GM12878 (cell line): ENCODE results near the gene RPL22. TPM values are rescaled to one million over a fixed set of nuclear protein-coding genes. Genes with fewer than 3 reads are reported as not detected.

Experiments used
- ATAC-seq: fragments of 200-7000 bp; cut with Tn5 transposase; 3 replicates; pipeline ENCODE4 v1.9.1; 2020; ENCODE audit warnings: mild to moderate bottlenecking, moderate library complexity
- BruUV-seq: library from RNA; stranded (reverse); fragments of 400-500 nt; replicated peaks from 2 replicates; lab custom pipeline; 2021; lab: Mats Ljungman, UMichigan
- CTCF ChIA-PET: fragments of 300-600 bp; sonication (Branson Sonifier 250); formaldehyde crosslinking; extraction: SDS; loops from one replicate; lab custom pipeline; 2021; ENCODE audit warnings: inconsistent platforms; lab: Yijun Ruan, JAX
- POLR2A ChIA-PET: fragments of 350-600 bp; formaldehyde crosslinking; extraction: SDS; loops from one replicate; lab custom pipeline; 2021; ENCODE audit warnings: inconsistent platforms; lab: Charles Lee
- RAD21 ChIA-PET: fragments of 300-600 bp; sonication (Branson Sonifier 250); formaldehyde crosslinking; loops from one replicate; lab custom pipeline; 2023; ENCODE audit warnings: antibody characterized with exemption; ENCODE audit not compliant: unreplicated experiment; lab: Charles Lee
- SMC1A ChIA-PET: fragments of 300-600 bp; sonication (Branson Sonifier 250); formaldehyde crosslinking; loops from one replicate; lab custom pipeline; 2023; ENCODE audit not compliant: unreplicated experiment, uncharacterized antibody; lab: Charles Lee
- DNase-seq: peaks from one replicate; pipeline ENCODE4 v3.0.0-alpha.2; 2011; ENCODE audit warnings: low read depth, low spot score
- FAIRE-seq: peaks from 3 replicates; lab custom pipeline; 2011; peaks lifted over from hg19 to GRCh38; lab: Jason Lieb, UNC
- H2AFZ ChIP-seq: 2 replicates; pipeline ENCODE4 v1.6.0; 2011; ENCODE audit warnings: low read depth, low read length, control low read depth; ENCODE audit not compliant: control insufficient read depth
- H3K27ac ChIP-seq: 2 replicates; pipeline ENCODE4 v1.5.1; 2011; ENCODE audit warnings: control low read depth; ENCODE audit not compliant: control insufficient read depth, insufficient read depth
- H3K27me3 ChIP-seq, 2 experiments: replicated peaks in 1 of 2; 2 replicates each; pipeline versions ENCODE4 v1.6.0 to v1.6.1; 2011; ENCODE audit warnings: low read length in 1 of 2; ENCODE audit not compliant: control insufficient read depth in 2 of 2, insufficient read depth in 2 of 2
- H3K36me3 ChIP-seq, 2 experiments: 2 replicates each; pipeline ENCODE4 v1.5.1; 2011; ENCODE audit warnings: low read length in 1 of 2; ENCODE audit not compliant: control insufficient read depth in 2 of 2, insufficient read depth in 2 of 2
- H3K4me1 ChIP-seq: 2 replicates; pipeline ENCODE4 v1.6.1; 2011; ENCODE audit warnings: mild to moderate bottlenecking, low read length, moderate library complexity, mixed read lengths; ENCODE audit not compliant: control insufficient read depth, insufficient read depth
- H3K4me2 ChIP-seq: 2 replicates; pipeline ENCODE4 v1.6.0; 2011; ENCODE audit warnings: control low read depth; ENCODE audit not compliant: control insufficient read depth, insufficient read depth
- H3K4me3 ChIP-seq: fragments of 200-600 bp; sonication (generic); 2 replicates; pipeline ENCODE4 v1.5.1; 2016
- H3K79me2 ChIP-seq: 2 replicates; pipeline ENCODE4 v1.6.0; 2011; ENCODE audit warnings: low read length; ENCODE audit not compliant: control insufficient read depth, insufficient read depth
- H3K9ac ChIP-seq: 2 replicates; pipeline ENCODE4 v1.8.0; 2011; ENCODE audit warnings: low read length, control low read depth, mixed read lengths; ENCODE audit not compliant: control insufficient read depth, insufficient read depth
- H3K9me3 ChIP-seq: replicated peaks from 3 replicates; pipeline ENCODE4 v1.5.1; 2011; ENCODE audit warnings: mild to moderate bottlenecking, low read length; ENCODE audit not compliant: control insufficient read depth, insufficient read depth
- H4K20me1 ChIP-seq: 2 replicates; pipeline ENCODE4 v1.6.0; 2011; ENCODE audit not compliant: control insufficient read depth, insufficient read depth
- BCL11A ChIP-seq: IDR thresholded peaks from 2 replicates; pipeline ENCODE4 v1.6.1; 2011; ENCODE audit warnings: low read depth, low read length
- CBX3 ChIP-seq: fragments of 200-600 bp; sonication (generic); IDR thresholded peaks from 2 replicates; pipeline ENCODE4 v1.6.1; 2016; ENCODE audit warnings: low read depth, borderline replicate concordance
- ESRRA ChIP-seq: IDR thresholded peaks from 2 replicates; pipeline ENCODE4 v1.6.1; 2012; ENCODE audit warnings: mild to moderate bottlenecking, low read length, improper control_type of control experiment
- GATAD2B ChIP-seq: fragments of 450-650 bp; conservative IDR thresholded peaks from 2 replicates; pipeline ENCODE4 v1.6.1; 2017; ENCODE audit warnings: low read depth, mild to moderate bottlenecking, moderate library complexity
- KAT2A ChIP-seq: conservative IDR thresholded peaks from 2 replicates; pipeline ENCODE4 v1.6.1; 2011; ENCODE audit warnings: low read depth, low read length; ENCODE audit not compliant: control insufficient read depth
- MYC ChIP-seq: IDR thresholded peaks from 2 replicates; pipeline ENCODE4 v1.6.1; 2011; ENCODE audit warnings: mild to moderate bottlenecking, low read length, moderate library complexity, inconsistent platforms; ENCODE audit not compliant: insufficient read depth, insufficient replicate concordance, insufficient read length, severe bottlenecking
- NFYB ChIP-seq: IDR thresholded peaks from 2 replicates; pipeline ENCODE4 v1.6.1; 2011; ENCODE audit warnings: low read depth, mild to moderate bottlenecking, low read length, improper control_type of control experiment, moderate library complexity; ENCODE audit not compliant: insufficient read depth
- POLR2A ChIP-seq: IDR thresholded peaks from 2 replicates; pipeline ENCODE4 v1.6.1; 2011; ENCODE audit warnings: low read depth, mild to moderate bottlenecking, low read length
- POLR2AphosphoS5 ChIP-seq: IDR thresholded peaks from 2 replicates; pipeline ENCODE4 v1.6.1; 2011; ENCODE audit warnings: mild to moderate bottlenecking, low read length, inconsistent platforms
- REST ChIP-seq: IDR thresholded peaks from 2 replicates; pipeline ENCODE4 v1.6.1; 2012; ENCODE audit warnings: mild to moderate bottlenecking, low read depth, low read length
- SIN3A ChIP-seq: IDR thresholded peaks from 2 replicates; pipeline ENCODE4 v1.6.1; 2012; ENCODE audit warnings: low read depth, low read length, improper control_type of control experiment
- SP1 ChIP-seq: IDR thresholded peaks from one replicate; pipeline ENCODE4 v1.6.1; 2011; ENCODE audit warnings: low read depth, low read length
- USF2 ChIP-seq: IDR thresholded peaks from 2 replicates; pipeline ENCODE4 v1.6.1; 2011; ENCODE audit warnings: low read depth, low read length, improper control_type of control experiment, borderline replicate concordance
- WRNIP1 ChIP-seq: IDR thresholded peaks from 2 replicates; pipeline ENCODE4 v1.6.1; 2011; ENCODE audit warnings: low read depth, low read length, improper control_type of control experiment, borderline replicate concordance
- YY1 ChIP-seq: IDR thresholded peaks from 2 replicates; pipeline ENCODE4 v1.6.1; 2011; ENCODE audit warnings: low read depth, mild to moderate bottlenecking, low read length
- WGBS: methylation state at CpG from one replicate; pipeline ENCODE4 v1.1.6; 2016; ENCODE audit warnings: low lambda C conversion rate; ENCODE audit not compliant: insufficient replicate concordance, insufficient coverage; ENCODE audit errors: missing lambda C conversion rate; 5-methylcytosine and 5-hydroxymethylcytosine counted together
- in situ Hi-C: fragments of 300-500 bp; cut with MboI; formaldehyde crosslinking; loops from 9 replicates; pipeline ENCODE4 v1.14.3; 2018; ENCODE audit warnings: mixed read lengths
- intact Hi-C: fragments of 100-400 bp; cut with micrococcal nuclease; formaldehyde crosslinking; loops from one replicate; pipeline ENCODE4 v1.14.2; 2022; ENCODE audit not compliant: unreplicated experiment
- polyA plus RNA-seq, 11 experiments: library from polyadenylated mRNA; depleted of rRNA in 4 of 11; unstranded in 6 of 11; stranded (reverse) in 5 of 11; fragments of >200 nt; fragmentation: Nextera tagmentation in 4 of 11; fragmentation: Illumina TruSeq in 1 of 11; extraction: Ambion mirVana in 4 of 11; extraction: Trizol in 1 of 11; gene quantifications; 1 replicate in 1 of 11; 2 replicates in 10 of 11; pipeline versions ENCODE4 v1.2.1 to v1.2.3, GENCODE V29; 2011 to 2016; ENCODE audit warnings: inconsistent platforms in 2 of 11, missing spikeins in 2 of 11, low read depth in 1 of 11
- total RNA-seq, 4 experiments: library from RNA; depleted of rRNA in 3 of 4; stranded (reverse); fragments of >200 nt in 3 of 4; fragmentation: Illumina TruSeq in 1 of 4; extraction: Trizol in 1 of 4; gene quantifications; 2 replicates each; pipeline versions ENCODE4 v1.2.1 to v1.2.3, GENCODE V29; 2013 to 2021

The RPL22 gene
- total and polyA plus RNA-seq, 10 of the 15 experiments (the other 5 are each of a cell fraction or from before 2014, with no cell fraction given): 191 to 560 (median 430) TPM

- Histone ChIP-seq H3K9me3 (no peaks in the 10 kb centered on the region), H4K20me1 (peaks cover 22% of the 10 kb centered on the region), H3K4me3 (no peak overlapping the region), H3K27me3 (no peaks in the 10 kb centered on the region; a peak in 1 of 4 replicates), H3K79me2 (peaks cover 2% of the 10 kb centered on the region), H3K27ac (no peak overlapping the region), H3K4me2 (no peak overlapping the region), H3K9ac (no peak overlapping the region), H3K36me3 (peaks cover 10 to 26% of the 10 kb centered on the region in 2 experiments), H2AFZ (no peak overlapping the region), H3K4me1 (no peaks in the 10 kb centered on the region)
- SMC1A ChIA-PET: interaction anchor here (1.0 kb wide), 1 partner anchor 74 kb away, joined by 3 read pairs; no protein-coding TSS in a partner anchor
- DNase-seq (no peak), ATAC-seq (no peak), FAIRE-seq (no peak)
- WGBS: 81% methylated on average over 3 of the region's 3 CpGs
- in situ Hi-C loops (no loop called here), intact Hi-C loops (no loop called here)
- CTCF ChIA-PET: interaction anchor here (0.8 to 1.4 kb wide), 7 partner anchors 8 to 231 kb away, joined by 3 to 9 read pairs (median 4); partner anchors contain the start of genes RNF207 and RPL22
- TF ChIP-seq REST (no peak), POLR2A (no peak), KAT2A (no peak), CBX3 (no peak), SIN3A (no peak), SP1 (no peak), POLR2AphosphoS5 (no peak), ESRRA (no peak), USF2 (no peak), GATAD2B (no peak), WRNIP1 (no peak), NFYB (no peak), YY1 (no peak), MYC (no peak), BCL11A (no peak)
- POLR2A ChIA-PET: no interaction called here
- RAD21 ChIA-PET: interaction anchor here (1.0 kb wide), 1 partner anchor 20 kb away, joined by 4 read pairs; no protein-coding TSS in a partner anchor
- BruUV-seq: no TSS peak
These were observed 14.2 kb downstream of the RPL22 start for GRCh38 chr1:6185151-6185550.
